PFSK-1 (cell line): ENCODE results near the gene NPHP4.

Experiments used
- FOXP2 ChIP-seq: optimal IDR thresholded peaks from 2 replicates; pipeline ENCODE3; 2011; ENCODE audit warnings: borderline replicate concordance, control low read depth, inconsistent platforms; ENCODE audit not compliant: insufficient read depth; ENCODE audit errors: extremely low read length, extremely low read depth
- POLR2AphosphoS5 ChIP-seq: IDR thresholded peaks from 2 replicates; pipeline ENCODE4 v1.6.1; 2012; ENCODE audit warnings: low read depth, mild to moderate bottlenecking, control low read depth, low read length, moderate library complexity
- SIN3A ChIP-seq: IDR thresholded peaks from 2 replicates; pipeline ENCODE4 v1.6.1; 2012; ENCODE audit warnings: mild to moderate bottlenecking, low read length, moderate library complexity, borderline replicate concordance; ENCODE audit not compliant: insufficient read depth
- TAF1 ChIP-seq: IDR thresholded peaks from 2 replicates; pipeline ENCODE4 v1.6.1; 2012; ENCODE audit warnings: low read length, control low read depth, borderline replicate concordance; ENCODE audit not compliant: insufficient read depth
- TF ChIP-seq, protein P1 (sequence below), 2 experiments: IDR thresholded peaks; 2 replicates each; pipeline versions ENCODE4 v1.6.1 to v1.8.0; 2011 to 2012; ENCODE audit warnings: low read depth in 2 of 2, low read length in 2 of 2, control low read depth in 1 of 2, inconsistent platforms in 1 of 2, mild to moderate bottlenecking in 1 of 2, moderate library complexity in 1 of 2; ENCODE audit not compliant: insufficient read depth in 1 of 2

NPHP4 gene

DNA sequence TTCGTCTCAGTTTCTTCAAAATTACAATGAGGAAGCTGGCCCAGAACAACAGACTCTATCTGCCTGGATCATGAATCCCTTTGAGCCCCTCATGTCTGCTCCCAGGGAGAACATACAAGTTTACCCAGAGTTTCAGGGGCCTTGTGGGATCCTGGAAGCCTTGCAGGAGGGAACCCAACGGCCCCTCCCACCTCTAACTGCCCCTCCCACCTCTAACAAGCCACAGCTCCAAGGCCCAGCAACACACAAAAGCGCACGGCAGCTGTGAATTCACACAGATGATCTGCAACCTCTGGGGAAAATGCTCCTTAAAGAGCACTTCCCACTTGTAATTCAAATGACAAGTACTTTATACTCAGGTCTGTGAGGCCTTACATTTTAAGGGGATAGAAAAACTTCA, 113.3 kb downstream of the NPHP4 start:
- TF ChIP-seq, protein P1, sequence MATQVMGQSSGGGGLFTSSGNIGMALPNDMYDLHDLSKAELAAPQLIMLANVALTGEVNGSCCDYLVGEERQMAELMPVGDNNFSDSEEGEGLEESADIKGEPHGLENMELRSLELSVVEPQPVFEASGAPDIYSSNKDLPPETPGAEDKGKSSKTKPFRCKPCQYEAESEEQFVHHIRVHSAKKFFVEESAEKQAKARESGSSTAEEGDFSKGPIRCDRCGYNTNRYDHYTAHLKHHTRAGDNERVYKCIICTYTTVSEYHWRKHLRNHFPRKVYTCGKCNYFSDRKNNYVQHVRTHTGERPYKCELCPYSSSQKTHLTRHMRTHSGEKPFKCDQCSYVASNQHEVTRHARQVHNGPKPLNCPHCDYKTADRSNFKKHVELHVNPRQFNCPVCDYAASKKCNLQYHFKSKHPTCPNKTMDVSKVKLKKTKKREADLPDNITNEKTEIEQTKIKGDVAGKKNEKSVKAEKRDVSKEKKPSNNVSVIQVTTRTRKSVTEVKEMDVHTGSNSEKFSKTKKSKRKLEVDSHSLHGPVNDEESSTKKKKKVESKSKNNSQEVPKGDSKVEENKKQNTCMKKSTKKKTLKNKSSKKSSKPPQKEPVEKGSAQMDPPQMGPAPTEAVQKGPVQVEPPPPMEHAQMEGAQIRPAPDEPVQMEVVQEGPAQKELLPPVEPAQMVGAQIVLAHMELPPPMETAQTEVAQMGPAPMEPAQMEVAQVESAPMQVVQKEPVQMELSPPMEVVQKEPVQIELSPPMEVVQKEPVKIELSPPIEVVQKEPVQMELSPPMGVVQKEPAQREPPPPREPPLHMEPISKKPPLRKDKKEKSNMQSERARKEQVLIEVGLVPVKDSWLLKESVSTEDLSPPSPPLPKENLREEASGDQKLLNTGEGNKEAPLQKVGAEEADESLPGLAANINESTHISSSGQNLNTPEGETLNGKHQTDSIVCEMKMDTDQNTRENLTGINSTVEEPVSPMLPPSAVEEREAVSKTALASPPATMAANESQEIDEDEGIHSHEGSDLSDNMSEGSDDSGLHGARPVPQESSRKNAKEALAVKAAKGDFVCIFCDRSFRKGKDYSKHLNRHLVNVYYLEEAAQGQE (IDR thresholded peaks at IDR 0.05; ENCODE audit: insufficient read depth in 1 of 2, low read depth in 2 of 2, low read length in 2 of 2): no peak
- TF ChIP-seq FOXP2 (no peak), POLR2AphosphoS5 (no peak), TAF1 (no peak), SIN3A (no peak)

DNA sequence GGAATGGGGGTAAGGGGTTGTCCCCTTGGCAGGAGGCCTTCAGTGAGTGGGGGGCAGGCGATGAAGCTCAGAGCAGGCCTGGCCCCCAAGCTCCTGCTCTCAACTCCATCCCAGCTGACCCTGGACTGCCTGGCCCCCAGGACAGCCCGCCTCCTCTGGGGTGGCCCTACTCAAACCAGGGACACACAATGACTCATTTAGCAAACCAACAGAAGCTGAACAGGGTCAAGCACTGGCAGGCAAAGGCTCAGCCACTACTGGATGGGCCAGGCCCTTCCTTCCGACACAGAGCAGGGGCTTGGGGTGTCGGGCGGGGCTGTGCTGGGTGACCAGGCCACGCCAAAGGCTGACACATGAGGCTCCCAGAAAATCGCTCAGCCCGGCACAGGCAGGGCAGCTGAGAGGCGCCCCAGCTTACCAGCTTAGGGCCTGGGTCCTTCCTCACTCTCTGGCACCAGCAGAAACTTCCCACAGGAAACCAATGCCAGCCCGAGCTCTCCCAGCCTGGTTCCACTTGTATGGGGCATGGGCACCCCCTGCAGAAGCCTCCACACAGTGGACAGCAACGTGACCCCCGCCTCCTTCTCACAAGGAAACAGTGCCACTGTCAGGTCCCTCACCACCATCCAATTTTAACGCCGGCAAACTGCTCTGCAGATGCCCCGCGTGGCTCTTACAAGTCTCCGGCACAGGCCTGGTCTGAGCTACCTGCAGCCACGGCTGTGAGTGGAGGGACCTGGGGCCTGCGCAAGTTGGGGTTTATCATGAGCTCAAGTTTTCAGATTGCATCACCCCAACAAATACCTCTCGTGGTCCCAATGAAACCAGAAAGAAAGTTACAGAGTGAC, 114.3 kb downstream of the NPHP4 start:
- TF ChIP-seq, protein P1 (IDR thresholded peaks at IDR 0.05; ENCODE audit: insufficient read depth in 1 of 2, low read depth in 2 of 2, low read length in 2 of 2): no peak
- no peak for TF ChIP-seq FOXP2
- TF ChIP-seq TAF1: no peak
- no peak for TF ChIP-seq POLR2AphosphoS5
- TF ChIP-seq SIN3A: no peak

DNA sequence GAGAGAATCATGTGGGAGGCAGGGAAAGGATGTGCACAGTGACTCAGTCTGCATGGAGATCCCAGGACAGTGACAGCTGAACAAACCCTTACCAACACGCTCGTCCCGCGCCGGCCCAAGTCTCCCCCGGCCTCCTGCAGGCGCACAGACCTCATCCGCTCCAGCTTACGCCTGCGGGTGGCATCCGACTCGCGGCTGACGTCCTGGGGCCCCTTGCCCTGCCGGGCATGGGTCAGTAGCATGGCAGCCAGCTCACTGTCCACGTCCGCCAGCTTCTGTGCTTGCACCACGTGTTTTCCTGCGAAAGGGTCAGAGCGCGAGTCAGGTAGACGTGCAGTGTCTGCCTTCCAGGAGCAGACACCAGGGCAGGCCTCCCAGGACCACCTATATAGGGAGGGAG, 115.2 kb downstream of the NPHP4 start:
- TF ChIP-seq FOXP2 (no peak), SIN3A (no peak), POLR2AphosphoS5 (no peak), TAF1 (no peak)
- TF ChIP-seq, protein P1 (IDR thresholded peaks at IDR 0.05; ENCODE audit: insufficient read depth in 1 of 2, low read depth in 2 of 2, low read length in 2 of 2): no peak

DNA sequence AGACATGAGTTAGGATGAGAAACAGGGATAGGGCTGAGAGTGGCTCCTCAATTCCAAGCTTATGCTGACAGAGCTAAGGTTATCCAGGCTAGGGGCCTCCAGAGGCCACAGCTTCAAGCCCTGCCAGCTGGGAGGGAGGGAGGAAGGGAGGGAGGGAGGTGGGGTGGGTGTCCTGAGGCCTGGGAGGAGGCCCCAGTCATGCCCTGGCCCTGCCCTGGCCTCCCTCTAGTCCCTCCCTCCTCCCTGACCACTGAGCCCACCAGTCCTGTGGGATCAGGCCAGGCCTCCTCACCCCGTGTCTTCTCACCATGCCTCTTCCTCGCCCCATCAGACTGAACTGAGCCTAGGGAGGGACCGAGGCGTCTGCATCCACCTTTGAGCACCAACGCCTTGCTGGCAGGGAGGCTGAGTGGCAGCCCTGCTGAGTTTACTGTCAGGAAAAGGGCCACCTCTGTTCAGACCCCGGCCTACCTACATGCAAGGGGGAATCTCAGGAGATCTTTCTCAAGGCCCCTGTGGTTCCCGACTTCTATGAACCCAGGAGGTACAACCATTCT, 116.1 kb downstream of the NPHP4 start:
- TF ChIP-seq FOXP2: no peak
- no peak for TF ChIP-seq TAF1
- TF ChIP-seq POLR2AphosphoS5: no peak

DNA sequence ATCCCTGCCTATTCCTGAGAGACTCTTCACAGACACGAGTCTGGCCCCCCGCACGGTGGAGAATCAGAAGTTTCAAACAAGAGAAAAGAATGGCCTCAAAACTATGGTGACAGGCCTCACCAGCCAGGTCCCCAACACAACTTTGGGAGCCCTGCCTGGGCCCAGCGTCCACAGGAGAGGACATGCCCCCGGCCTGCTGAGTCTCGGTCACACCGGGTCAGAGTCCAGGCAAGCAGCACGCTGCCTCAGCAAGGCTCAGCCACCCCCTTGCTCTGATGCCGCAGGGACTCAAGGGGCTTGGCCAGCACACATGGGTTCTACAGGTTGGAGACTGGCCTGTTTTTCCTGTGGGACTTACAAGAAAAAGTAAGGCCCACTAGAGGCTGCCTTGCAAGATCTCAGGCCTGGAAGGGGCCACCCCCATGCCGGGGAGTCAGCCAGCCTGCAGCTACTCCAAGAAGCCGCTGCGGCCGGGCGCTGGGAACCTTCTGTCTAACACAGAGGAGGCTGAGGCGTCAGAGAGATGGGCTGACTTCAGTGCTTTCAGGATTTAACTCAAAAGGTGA, 116.8 kb downstream of the NPHP4 start:
- no peak for TF ChIP-seq FOXP2
- no peak for TF ChIP-seq TAF1
- TF ChIP-seq POLR2AphosphoS5: no peak
- no peak for TF ChIP-seq SIN3A
- TF ChIP-seq, protein P1 (IDR thresholded peaks at IDR 0.05; ENCODE audit: insufficient read depth in 1 of 2, low read depth in 2 of 2, low read length in 2 of 2): no peak
